AG09309 (cell line): ENCODE measurements around the gene MADCAM1.

Experiments used
- DNase-seq: peaks from one replicate; pipeline ENCODE4 v3.0.0-alpha.2; 2010; ENCODE audit warnings: low read depth
- H3K4me3 ChIP-seq: 2 replicates; pipeline ENCODE4 v1.5.1; 2011; ENCODE audit warnings: mild to moderate bottlenecking, low read depth, low read length, moderate library complexity; ENCODE audit not compliant: control insufficient read depth
- CTCF ChIP-seq: IDR thresholded peaks from 2 replicates; pipeline ENCODE4 v1.5.1; 2011; ENCODE audit warnings: mild to moderate bottlenecking, low read depth, low read length, inconsistent platforms; ENCODE audit not compliant: insufficient read depth, control insufficient read depth; ENCODE audit errors: missing control alignments

The MADCAM1 gene

GRCh38 chr19:455031-455705 lies 41.1 kb upstream of the MADCAM1 start:
- no peak overlapping the region for H3K4me3 ChIP-seq
- DNase-seq = no peak
- no peak for TF ChIP-seq CTCF

GRCh38 chr19:455851-456546 lies 40.3 kb upstream of the MADCAM1 start:
- no peak overlapping the region for H3K4me3 ChIP-seq
- no peak for TF ChIP-seq CTCF
- DNase-seq = no peak

GRCh38 chr19:456547-457110 lies 39.7 kb upstream of the MADCAM1 start:
- DNase-seq = no peak
- no peak overlapping the region for H3K4me3 ChIP-seq
- no peak for TF ChIP-seq CTCF

GRCh38 chr19:457636-458035 lies 38.6 kb upstream of the MADCAM1 start:
- no peak for TF ChIP-seq CTCF
- H3K4me3 ChIP-seq = no peak overlapping the region
- no peak for DNase-seq

- no peak for TF ChIP-seq CTCF
- no peak for DNase-seq
- H3K4me3 ChIP-seq = no peak overlapping the region
These were observed 37.9 kb upstream of the MADCAM1 start for GRCh38 chr19:458091-459042.
